Ammon's horn (tissue), 1 donor: Measurements from ENCODE around the gene ADAMTS3.

Experiments used
- DNase-seq: peaks from one replicate; pipeline ENCODE4 v3.0.0-alpha.2; 2016; ENCODE audit warnings: low spot score

ADAMTS3 gene

DNA sequence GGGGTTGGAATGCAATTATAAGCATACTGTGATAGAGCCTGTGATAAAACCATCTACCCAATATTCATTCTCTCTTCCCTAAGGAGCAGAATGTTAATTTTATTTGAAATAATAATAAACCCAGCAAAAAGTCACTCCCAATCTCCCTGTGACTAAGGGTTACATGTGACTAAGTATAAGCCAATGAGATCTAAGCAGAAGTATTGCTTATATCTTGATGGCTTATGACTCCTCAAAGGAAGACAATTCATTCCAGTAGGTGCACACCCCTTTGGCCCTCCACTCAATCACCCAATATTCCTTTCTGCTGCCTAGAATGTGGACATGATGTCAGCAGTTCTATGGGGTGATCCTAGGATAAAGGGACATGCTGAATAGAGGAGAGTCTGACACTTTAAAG lies 224.6 kb downstream of the ADAMTS3 start:
- DNase-seq = no peak

DNA sequence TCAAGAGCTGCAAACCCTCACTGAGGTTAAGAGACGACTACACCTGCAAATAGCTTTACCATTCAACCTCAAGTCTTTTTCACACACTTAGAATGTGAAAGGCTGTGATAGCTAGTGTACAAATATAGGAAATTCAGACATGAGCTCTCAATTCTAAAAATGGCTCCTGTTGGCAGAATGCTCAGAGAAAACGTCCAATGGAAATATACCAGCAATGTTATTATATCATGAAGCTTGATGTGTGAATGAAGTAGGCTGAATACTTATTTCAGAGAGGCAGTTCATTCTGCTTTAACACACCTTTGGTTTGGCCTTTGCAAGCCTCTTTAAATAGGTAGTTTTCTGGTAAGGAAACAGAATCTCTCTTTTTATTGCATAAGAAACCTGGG lies 227.6 kb downstream of the ADAMTS3 start:
- DNase-seq = no peak

DNA sequence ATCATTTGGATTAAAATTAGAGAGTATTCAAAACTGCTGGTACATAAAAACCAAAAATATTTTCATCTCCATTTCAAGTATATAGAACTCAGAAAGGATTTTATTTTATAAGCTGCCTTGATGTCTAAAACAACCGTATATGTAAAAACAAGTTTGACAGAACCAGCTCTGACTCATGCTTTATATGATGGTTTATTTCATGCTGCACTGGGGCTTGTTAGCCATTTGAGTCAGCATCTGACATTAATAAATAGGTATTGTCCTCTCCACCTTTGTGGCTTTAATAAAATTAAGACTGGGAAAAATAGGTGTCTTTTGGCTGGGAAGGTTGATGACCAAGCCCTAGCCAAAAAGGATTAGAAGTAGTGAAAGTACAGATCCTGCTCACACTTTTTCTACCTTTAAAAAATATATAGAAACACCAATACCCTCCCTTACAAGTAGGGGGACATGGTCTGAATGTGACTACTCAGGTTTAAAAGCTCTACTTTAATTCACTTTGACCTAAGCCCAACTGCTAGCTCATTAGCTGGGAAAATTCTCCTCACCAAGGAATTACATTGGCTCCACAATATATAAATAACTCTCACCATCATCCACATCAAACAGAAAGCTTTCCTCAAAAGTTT lies 228.1 kb downstream of the ADAMTS3 start:
- no peak for DNase-seq

DNA sequence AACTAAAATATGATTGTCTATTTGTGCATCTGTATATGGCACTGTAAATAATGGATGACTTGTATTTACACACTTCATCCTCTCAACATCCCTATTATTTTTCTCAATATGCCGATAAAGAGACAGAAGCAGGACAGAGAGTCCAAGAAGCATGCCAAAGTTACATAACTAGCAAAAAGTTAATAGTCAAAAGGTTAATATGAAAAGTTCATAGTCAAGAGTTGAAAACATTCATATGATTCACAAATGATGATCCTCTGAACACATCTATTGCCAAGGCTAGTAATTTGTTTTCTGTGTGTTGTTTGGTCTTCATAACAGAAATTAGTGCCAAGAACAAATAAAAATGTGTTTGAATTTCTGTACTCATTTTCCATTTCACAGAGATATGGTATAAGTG lies 231.0 kb downstream of the ADAMTS3 start:
- no peak for DNase-seq

DNA sequence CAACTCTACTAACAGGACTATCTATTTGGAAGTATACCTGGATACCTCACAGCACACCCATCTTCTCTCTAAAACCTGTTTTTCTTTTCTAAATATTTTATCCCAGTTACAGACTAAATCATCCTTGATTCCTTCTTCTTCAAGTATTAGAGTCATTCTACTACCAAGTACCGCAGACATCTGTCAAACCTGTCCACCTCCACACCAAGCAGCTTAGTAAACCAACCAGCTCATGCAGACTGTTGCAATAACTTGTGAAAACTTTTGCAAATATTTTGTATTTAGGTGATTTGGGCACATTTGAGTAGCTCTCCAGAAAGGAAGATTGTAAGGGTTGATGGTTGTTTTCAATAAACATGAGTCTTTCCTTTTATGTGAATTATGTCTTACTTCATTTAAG lies 238.6 kb downstream of the ADAMTS3 start:
- no peak for DNase-seq

DNA sequence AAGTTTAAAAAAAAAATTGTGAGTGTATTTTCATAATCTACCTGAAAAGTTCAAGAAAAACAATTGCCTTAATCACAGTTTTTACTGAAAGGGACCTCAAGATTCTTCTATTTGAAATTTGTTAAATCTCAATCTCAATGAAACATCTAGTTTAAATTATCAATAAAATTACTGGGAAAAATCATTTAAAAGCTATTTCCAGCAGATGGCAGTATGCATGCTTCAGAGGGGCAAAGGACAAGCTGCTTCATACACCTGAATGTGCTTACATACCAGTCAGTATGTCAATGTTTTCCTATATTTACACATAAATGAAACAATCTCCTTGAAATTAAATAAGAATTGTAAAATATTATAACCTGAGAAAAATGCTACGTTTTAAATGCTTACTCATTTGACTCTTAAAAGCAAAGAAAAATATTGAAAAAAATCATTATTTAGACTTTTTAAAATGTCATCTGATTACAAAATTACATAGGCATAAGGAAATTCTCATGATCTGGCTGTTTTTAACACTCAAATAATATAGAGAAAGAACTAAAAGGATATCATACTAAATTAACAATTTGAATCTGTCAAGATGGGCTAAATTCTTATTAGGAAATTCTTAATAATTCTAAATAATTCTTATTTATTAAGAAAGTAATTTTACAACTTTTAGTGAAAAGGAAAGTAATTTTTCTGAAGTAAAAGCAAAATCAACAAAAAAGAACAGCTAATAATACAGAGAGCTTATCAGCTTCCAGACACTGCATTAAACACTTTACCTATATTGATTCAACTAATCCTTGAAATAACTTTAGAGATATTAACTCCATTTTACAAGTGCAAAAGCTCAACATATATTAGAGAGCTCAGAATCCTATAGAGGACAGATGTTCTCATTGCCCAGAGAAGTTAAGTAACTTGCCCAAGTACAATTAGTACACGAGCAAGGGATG lies 242.1 kb downstream of the ADAMTS3 start:
- DNase-seq = peak; percentile 23

DNA sequence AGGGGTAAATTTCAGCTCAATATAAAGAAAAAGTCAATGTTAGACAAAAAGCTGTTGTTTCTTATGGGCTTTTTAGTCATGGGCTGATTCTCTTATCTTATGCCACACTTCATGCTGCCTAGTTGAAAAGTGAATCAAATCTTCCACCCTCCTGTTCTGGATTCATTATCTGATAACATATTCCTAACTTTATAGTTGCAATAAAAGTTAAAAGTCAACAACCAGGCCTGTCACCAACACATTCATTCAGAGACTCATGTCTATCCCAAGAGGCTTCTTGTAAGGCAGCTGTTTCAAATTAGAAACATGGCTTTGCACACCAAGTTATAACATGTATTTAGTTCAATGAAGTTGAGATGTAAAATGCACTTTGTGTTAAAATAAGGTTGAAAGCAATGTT lies 243.8 kb downstream of the ADAMTS3 start:
- DNase-seq = no peak

DNA sequence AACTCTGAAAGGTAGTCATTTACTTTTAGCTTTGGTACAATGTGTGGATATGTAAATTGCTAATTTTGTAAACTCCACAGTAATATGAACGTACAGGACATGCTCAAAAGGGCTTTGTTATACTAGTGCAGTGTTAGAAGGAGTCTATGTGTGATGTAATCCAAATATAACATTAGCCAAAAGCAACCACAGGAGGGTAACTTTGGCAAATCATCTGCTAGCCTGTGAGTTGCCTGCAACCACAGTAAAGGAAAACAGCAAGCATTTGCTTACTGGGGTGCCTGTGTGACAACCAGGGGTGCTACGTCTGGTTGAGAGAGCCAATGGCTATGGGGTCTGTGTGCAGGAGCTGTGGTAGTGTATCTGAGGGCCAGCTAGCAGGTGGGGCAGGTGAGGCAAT lies 245.8 kb downstream of the ADAMTS3 start:
- no peak for DNase-seq

DNA sequence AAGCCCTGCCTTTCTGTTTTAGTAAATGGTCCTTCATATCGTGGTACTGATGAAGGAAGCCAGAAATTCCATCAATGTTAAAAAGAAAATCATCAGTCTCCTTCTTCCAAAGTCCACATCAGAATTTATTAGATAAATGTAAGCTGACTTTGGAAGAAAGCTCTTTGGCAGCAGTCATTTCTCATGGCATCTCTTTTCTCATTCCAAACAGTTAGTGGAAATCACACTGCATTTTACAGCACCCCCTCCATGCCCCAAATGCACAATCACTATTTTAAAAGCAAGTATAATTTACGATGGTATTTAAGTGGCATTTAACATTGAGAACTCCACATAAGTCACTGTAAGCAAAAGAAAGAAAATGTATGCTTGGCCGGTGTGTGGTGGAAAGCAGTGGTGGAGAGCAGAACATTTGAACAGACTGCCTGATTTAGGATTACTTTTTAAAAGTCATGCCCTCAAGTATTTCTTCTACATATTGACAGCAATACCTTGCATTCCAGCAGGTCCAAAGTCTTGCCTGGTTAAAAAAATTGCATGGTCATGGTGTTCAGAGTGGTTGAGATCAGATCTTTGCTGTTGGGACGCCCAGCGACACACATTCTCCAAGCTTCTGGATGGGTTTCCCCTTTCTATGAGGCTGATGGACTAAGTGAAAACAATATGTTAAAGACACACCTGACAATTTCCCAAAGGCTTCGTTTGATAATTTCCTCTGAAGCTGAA lies 248.6 kb downstream of the ADAMTS3 start:
- DNase-seq = no peak

DNA sequence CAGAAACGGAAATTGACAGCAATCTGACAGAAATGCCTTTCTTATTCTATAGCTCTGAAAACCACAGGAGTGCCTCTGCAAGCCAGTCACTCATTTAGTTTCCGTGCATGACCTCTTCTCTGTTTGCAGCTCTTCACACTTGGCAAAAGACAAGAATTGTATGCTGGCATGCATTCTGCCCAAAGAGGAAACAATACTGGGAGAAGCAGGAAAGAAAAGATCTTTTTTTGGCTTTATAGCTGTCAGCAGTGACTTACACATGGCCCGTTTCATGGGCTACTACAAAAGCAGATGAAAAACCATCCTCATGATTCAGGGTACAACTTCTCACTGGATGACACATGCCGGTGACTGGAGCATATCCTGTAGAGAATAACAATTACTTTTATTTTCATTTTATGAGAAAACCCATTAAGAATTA lies 249.4 kb downstream of the ADAMTS3 start:
- no peak for DNase-seq

DNA sequence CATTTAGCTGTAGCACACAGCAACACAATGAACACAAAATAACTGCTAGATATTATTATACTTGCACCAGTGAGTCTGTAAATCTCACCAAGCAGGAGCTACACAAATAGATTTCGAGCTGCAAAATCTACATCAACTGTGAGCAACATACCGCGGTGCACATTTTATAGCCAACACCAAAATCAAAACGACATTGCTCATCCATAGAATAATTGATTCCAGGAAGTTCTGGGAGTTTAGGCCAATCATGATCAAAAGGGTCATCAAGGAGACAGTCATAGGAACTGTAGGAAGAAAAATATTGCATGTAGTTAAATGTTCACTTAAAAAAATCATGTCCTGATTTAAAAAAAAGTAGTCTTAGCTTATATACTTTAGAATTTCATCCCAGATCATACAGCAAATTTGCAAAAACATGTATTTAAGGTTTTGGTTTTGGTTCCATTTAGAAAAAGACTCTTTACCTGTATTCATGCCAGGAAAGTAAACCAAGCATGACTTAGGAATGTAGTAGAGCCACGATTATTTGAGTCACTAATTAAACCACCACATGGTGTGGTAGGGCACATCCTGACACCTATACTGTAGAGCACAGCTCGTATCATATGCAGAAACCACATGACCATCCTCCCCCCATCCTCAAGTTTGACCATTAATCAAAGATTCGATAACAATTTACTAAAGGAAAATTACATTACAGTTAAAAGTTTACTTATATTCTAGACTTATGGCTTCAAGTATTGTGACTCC lies 250.4 kb downstream of the ADAMTS3 start:
- DNase-seq = no peak

DNA sequence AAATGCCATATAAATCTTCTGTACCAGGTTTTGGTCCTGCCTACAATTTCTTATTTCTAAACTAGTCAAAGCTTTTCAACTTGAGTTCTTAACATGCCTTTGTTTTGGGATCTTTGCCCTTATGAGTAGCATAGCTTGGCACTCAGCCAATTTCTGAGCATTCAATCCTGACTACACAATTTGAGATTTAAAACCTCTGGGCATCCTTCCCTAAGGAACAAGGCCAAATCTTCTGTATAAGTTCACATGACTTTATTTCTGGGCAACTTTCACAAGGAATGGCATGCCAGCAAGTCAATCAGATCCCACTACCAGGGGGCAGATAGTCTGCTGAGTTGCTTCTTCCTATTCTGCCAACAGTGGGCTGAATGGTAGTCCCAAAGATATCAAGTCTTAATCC lies 254.2 kb downstream of the ADAMTS3 start:
- peak; percentile 23 for DNase-seq

DNA sequence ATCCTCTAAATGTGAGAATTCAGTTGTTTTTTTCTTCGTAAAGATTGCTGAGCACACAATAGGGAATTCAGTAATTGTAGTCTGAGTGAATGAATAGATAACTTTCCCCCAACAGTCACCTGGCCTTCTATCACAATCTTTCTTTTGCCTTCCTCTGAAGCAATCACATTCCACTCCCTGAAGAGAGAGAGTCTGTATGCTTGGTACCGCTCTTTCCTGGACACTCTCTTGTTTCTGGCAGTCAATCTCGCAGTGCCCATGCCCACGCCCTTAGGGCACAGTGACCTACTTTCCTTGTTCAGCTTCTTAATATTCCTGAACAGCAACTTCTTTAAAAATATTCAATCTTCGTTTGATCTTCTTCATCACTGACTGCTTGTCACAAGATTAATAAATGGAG lies 255.9 kb downstream of the ADAMTS3 start:
- peak; percentile 23 for DNase-seq

DNA sequence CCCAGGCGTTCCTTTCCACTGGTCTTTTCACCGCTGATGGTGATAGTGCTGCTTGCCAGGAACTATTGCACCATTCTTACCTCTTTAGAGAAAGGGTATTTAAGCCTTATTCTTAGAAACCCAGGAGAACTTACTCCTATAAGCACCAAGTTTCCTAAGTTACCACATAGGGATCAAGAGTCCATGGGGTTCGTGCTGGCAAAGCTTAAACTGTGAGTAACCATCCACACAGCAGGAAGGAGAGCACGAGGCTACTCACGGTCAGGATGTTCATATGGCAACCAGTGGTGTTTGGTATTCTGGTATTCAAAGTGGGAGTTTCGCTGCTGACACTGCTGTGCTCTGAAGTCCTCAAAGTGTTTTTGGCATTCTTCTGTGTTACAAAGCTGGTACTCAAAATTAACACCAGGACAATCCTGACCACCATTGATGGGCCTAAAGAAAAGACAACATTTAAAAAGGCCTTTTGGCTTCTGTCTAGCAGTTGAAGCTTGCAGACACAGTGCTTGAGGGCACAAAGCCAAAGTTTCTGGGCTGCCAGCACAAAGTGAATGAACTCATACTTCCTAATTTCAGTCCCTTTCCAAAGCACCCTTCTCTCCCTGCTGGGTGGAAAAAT lies 256.9 kb downstream of the ADAMTS3 start:
- DNase-seq = peak; percentile 81

DNA sequence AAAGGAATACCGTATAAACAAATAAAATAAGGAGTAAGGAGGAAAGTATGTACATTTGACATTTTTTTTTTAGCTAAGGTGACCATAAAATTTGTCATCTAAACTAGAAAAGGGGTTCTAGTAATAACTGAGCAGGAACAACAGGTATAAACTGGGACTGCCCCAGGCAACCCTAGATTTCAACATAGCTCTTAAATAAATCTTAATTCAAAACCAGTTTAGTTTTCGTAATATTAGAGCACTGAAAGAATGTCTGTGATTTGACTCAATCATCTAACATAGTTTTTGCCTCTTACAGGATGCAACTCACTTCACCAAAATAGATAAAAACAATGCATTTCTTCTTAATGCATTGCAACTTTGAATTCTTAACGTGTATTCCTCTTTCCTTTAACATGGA lies 257.7 kb downstream of the ADAMTS3 start:
- no peak for DNase-seq

DNA sequence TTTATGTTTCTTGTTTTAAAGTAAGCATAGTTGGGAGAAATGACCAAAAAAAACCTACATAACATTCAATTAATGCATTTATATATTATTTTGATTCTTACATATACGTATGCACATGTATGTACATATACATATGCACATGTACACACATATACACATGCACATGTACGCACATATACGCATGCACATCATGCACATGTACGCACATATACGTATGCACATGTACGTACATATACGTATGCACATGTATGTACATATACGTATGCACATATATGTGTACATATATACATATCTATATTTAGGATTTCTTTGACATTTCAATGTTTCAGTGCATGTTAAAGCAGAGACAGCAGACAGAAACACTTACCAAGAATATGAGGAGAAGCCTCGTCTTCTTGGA lies 263.4 kb downstream of the ADAMTS3 start:
- DNase-seq = no peak

DNA sequence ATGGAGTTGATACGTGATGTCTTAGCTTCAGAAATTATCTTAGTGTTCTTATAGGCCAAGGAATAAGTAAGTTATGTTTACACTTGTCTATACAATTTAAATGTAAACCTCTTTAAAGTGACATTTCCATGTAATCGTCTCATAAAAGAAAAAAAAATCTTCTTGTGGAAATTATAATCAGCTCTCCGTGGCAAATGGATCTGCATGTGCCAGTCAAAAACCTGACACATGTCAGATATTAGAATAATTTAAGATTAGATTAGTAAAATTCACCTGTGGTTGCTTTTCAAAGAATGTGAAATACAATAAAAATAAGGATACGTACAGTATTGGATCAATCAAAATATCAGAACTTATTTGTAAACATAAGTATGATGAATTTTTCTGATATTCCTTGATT lies 263.9 kb downstream of the ADAMTS3 start:
- no peak for DNase-seq

DNA sequence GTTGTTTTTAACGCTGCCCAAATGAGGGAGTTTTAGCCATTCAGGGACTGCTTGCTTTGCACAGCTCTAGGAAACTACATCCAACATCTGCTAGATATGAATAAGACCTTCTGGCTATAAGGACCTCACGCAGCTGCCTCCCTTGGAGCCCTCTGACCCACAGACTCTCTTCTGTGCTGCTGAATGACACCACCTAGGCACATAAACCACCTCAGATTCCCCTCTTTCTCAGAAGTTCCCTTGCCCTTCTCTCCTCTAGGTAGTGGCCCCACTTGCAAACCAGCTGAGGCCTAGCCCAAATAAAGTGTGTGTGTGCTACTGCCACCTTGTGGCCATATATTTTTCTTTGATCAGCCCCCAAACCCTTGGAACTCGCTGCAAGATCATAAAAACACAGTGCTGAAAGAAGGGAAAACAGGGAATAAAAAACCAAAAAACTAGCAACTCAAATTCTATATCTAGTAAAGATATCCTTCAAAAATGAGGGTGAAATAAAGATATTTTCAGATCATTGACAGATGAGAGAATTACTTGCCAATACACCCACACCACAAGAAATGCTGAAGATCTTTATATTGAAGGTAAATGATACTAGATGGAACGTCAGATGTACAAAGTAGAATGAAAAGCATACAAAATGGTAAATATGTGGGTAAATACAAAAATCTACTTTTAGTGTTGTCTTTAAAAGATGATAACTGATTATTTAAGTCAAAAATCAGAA lies 265.9 kb downstream of the ADAMTS3 start:
- peak; percentile 45 for DNase-seq

DNA sequence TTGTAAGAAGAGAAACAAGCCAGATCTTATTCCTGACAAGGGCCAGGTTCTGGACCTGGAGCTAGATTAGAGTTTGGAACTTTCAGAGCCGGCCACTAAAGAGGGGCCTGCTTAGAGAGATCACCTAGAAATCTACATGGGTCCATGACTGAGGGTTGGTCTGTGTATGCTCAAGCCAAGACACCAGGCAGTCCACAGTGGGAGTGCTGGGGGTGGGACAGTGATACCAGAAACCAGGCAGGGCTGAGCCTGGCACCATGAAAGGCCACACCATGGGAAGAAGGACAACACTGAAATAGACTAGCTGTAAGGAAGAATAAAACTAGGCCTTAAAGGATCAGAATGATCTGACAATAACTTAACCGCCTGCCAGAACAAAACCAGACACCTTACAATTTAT lies 267.3 kb downstream of the ADAMTS3 start:
- no peak for DNase-seq

DNA sequence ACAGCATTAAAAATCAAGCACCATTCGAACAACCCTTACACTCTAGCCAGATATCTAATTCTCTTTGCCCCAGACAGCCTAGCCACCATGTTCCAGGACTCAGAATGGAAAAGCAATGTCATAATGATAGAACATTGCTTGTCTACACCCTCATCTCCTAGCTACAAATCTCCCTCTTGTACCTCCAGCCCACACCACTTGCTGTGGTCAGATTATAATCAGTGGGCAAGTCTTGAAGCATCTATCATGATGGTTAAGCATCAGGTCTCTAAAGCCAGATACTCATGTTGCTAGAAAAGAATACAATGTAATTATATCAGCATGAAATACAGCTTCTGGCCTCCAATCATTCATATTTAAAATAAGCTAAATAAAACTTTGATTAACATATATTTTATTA lies 268.9 kb downstream of the ADAMTS3 start:
- no peak for DNase-seq

DNA sequence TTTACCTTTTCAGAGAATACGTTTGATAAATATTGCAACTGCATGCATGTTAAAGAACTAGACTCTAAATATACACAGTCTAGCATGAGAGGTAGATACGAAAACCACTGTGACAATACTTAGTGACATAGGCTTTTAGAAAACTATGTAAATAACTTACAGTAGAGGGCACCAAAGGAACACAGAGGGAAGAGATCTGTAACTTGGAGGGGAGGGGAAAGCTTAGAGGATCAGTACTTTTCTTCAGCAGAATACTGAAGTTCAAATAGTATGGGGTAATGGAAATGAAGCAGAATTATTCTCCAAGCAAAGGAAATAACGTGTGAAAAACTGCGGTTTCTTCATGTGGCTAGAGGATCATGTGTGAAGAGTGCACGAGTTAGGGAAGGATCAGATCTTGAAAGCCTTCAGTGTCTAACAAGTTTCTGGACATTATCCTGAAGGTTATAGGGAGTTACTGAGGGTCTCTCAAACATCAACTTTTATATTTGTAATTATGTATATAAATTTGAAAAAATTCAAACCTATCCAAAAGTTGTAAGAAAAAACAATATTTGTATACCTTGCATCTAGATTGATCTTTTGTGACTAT lies 273.0 kb downstream of the ADAMTS3 start:
- peak; percentile 68 for DNase-seq
